OCI-LY7 (cell line): ENCODE data around the gene RNF144B.

Experiments used
- CTCF ChIP-seq: fragments of 200-600 bp; sonication (generic); conservative IDR thresholded peaks from 2 replicates; pipeline ENCODE4 v1.5.1; 2014; ENCODE audit warnings: mild to moderate bottlenecking, antibody characterized with exemption, low read length, moderate library complexity, mixed read lengths
- EZH2phosphoT487 ChIP-seq: fragments of 200-600 bp; sonication (generic); IDR thresholded peaks from 2 replicates; pipeline ENCODE4 v1.6.1; 2018; ENCODE audit warnings: low read depth, borderline replicate concordance, mild to moderate bottlenecking, mixed run types, antibody characterized with exemption, low read length, moderate library complexity, mixed read lengths

GRCh38 chr6:18511211-18511610 is 124.1 kb downstream of the RNF144B start:
- no peak for TF ChIP-seq CTCF
- TF ChIP-seq EZH2phosphoT487 = no peak
